Upper lobe of left lung (tissue), 4 donors: ENCODE data around the gene GALNT16.

Source experiments
- EP300 ChIP-seq, 4 donors: sonication (generic); formaldehyde crosslinking; IDR thresholded peaks; one replicate each; pipeline ENCODE4 v1.5.1; 2017; ENCODE audit warnings: antibody characterized with exemption in 4 of 4, control low read depth in 2 of 4
- POLR2A ChIP-seq, 4 donors: fragments of 450-650 bp; IDR thresholded peaks; one replicate each; pipeline ENCODE4 v1.5.1; 2016 to 2017; ENCODE audit warnings: antibody characterized with exemption in 4 of 4, mild to moderate bottlenecking in 2 of 4
- TF ChIP-seq, protein P1 (sequence below), 6 experiments: fragments of 450-650 bp in 4 of 6; fragments of 200-600 bp in 2 of 6; sonication (generic) in 2 of 6; IDR thresholded peaks; one replicate each; pipeline ENCODE4 v1.5.1; 2016 to 2019; ENCODE audit warnings: antibody characterized with exemption in 6 of 6

DNA sequence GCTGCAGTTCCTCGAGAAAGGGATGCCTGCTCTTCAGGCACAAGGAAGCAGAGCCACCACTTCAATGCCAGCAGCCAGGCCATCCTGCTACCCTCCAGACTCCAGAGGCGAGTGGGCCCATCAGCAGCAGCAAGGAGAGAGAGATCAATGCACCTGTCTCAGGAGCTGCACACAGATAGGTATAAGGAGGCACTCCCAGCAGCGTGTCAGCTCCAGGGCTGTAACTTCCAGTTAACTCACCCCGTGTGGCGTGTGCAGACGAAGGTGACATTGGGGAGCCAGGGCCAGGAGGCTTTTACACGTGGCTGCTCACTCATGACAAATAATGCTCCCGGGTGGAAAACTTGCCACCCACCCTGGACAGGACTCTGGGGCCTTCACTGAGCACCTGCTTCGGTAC lies 24.2 kb downstream of the GALNT16 start:
- TF ChIP-seq, protein P1, sequence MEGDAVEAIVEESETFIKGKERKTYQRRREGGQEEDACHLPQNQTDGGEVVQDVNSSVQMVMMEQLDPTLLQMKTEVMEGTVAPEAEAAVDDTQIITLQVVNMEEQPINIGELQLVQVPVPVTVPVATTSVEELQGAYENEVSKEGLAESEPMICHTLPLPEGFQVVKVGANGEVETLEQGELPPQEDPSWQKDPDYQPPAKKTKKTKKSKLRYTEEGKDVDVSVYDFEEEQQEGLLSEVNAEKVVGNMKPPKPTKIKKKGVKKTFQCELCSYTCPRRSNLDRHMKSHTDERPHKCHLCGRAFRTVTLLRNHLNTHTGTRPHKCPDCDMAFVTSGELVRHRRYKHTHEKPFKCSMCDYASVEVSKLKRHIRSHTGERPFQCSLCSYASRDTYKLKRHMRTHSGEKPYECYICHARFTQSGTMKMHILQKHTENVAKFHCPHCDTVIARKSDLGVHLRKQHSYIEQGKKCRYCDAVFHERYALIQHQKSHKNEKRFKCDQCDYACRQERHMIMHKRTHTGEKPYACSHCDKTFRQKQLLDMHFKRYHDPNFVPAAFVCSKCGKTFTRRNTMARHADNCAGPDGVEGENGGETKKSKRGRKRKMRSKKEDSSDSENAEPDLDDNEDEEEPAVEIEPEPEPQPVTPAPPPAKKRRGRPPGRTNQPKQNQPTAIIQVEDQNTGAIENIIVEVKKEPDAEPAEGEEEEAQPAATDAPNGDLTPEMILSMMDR (IDR thresholded peaks at IDR 0.05): no peak
- TF ChIP-seq POLR2A (IDR thresholded peaks at IDR 0.05) (no peak), EP300 (IDR thresholded peaks at IDR 0.05) (no peak)
